HepG2 (cell line): ENCODE measurements around the gene NAV2.

Source experiments
- MYNN ChIP-seq: sonication (generic); formaldehyde crosslinking; IDR thresholded peaks from 2 replicates; pipeline ENCODE4 v1.4.0; 2020; ENCODE audit warnings: mild to moderate bottlenecking, low read depth, missing genetic modification reagents
- NR1H2 ChIP-seq: sonication (generic); formaldehyde crosslinking; IDR thresholded peaks from 2 replicates; pipeline ENCODE4 v1.8.1; 2022; ENCODE audit warnings: low read depth, missing genetic modification reagents, borderline replicate concordance
- RAD21 ChIP-seq: fragments of 450-650 bp; formaldehyde crosslinking; IDR thresholded peaks from 2 replicates; pipeline ENCODE4 v1.5.0; 2020; ENCODE audit warnings: mild to moderate bottlenecking
- RELA ChIP-seq: sonication (generic); formaldehyde crosslinking; IDR thresholded peaks from 2 replicates; pipeline ENCODE4 v1.4.0; 2020; ENCODE audit warnings: missing genetic modification reagents
- SNRNP70 ChIP-seq: fragments of 200-400 bp; formaldehyde crosslinking; IDR thresholded peaks from 2 replicates; pipeline ENCODE4 v1.6.1; 2017; ENCODE audit warnings: mild to moderate bottlenecking, low read depth, low read length, moderate library complexity
- TAF1 ChIP-seq: sonication (generic); formaldehyde crosslinking; IDR thresholded peaks from 2 replicates; pipeline ENCODE4 v1.4.0; 2020; ENCODE audit warnings: missing genetic modification reagents
- TGIF2 ChIP-seq: IDR thresholded peaks from 2 replicates; pipeline ENCODE4 v1.6.1; 2016; ENCODE audit warnings: control low read depth, missing compliant biosample characterization
- ZBTB7A ChIP-seq: sonication (generic); formaldehyde crosslinking; IDR thresholded peaks from 2 replicates; pipeline ENCODE4 v1.8.0; 2022; ENCODE audit warnings: mild to moderate bottlenecking, missing genetic modification reagents
- ZNF83 ChIP-seq: sonication (generic); formaldehyde crosslinking; IDR thresholded peaks from 2 replicates; pipeline ENCODE4 v1.4.0; 2020; ENCODE audit warnings: missing genetic modification reagents, mild to moderate bottlenecking, borderline replicate concordance
- TF ChIP-seq, protein P1 (sequence below): sonication (generic); formaldehyde crosslinking; IDR thresholded peaks from 2 replicates; pipeline ENCODE4 v1.5.0; 2020; ENCODE audit warnings: mild to moderate bottlenecking, missing genetic modification reagents, moderate library complexity
- TF ChIP-seq, protein P2 (sequence below): conservative IDR thresholded peaks from 2 replicates; pipeline ENCODE4 v1.6.1; 2018; ENCODE audit warnings: missing genetic modification reagents
- TF ChIP-seq, protein P3 (sequence below): sonication (generic); formaldehyde crosslinking; IDR thresholded peaks from 2 replicates; pipeline ENCODE4 v1.5.1; 2020; ENCODE audit warnings: missing genetic modification reagents, mild to moderate bottlenecking, borderline replicate concordance
- TF ChIP-seq, protein P4 (sequence below), 2 experiments: sonication (generic) in 1 of 2; formaldehyde crosslinking in 1 of 2; IDR thresholded peaks; 2 replicates each; pipeline versions ENCODE4 v1.5.1 to v1.6.1; 2011 to 2020; ENCODE audit warnings: borderline replicate concordance in 1 of 2, low read depth in 1 of 2, low read length in 1 of 2, mild to moderate bottlenecking in 1 of 2, missing genetic modification reagents in 1 of 2, moderate library complexity in 1 of 2
- TF ChIP-seq, protein P5 (sequence below): IDR thresholded peaks from 2 replicates; pipeline ENCODE4 v1.6.1; 2016; ENCODE audit warnings: missing compliant biosample characterization, missing genetic modification reagents, borderline replicate concordance

DNA sequence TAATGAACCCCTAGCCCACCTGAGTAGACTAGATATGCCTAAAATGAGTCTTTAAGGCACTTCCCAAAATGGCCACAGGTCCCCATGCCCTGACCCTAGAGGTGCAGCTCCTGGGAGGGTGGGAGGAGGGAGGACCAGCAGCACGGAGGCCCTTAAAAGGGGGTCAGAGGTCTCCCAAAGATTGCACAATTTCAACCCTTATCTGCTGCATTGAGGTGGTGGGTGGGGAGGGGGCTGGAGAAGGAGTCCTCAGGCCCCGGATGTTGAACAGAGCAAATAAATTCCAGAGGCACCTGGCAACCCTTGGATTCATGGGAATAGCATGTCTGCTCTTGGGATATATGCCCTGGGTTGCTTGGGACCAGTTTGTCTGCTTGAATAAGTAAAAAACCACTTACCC is 57.6 kb downstream of the NAV2 start:
- TF ChIP-seq, protein P1, sequence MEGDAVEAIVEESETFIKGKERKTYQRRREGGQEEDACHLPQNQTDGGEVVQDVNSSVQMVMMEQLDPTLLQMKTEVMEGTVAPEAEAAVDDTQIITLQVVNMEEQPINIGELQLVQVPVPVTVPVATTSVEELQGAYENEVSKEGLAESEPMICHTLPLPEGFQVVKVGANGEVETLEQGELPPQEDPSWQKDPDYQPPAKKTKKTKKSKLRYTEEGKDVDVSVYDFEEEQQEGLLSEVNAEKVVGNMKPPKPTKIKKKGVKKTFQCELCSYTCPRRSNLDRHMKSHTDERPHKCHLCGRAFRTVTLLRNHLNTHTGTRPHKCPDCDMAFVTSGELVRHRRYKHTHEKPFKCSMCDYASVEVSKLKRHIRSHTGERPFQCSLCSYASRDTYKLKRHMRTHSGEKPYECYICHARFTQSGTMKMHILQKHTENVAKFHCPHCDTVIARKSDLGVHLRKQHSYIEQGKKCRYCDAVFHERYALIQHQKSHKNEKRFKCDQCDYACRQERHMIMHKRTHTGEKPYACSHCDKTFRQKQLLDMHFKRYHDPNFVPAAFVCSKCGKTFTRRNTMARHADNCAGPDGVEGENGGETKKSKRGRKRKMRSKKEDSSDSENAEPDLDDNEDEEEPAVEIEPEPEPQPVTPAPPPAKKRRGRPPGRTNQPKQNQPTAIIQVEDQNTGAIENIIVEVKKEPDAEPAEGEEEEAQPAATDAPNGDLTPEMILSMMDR: no peak
- TF ChIP-seq MYNN (CRISPR knock-in tag) (no peak), RELA (CRISPR knock-in tag) (no peak), NR1H2 (CRISPR knock-in tag) (no peak), RAD21 (CRISPR knock-in tag) (no peak), TGIF2 (CRISPR knock-in tag) (no peak), ZNF83 (CRISPR knock-in tag) (no peak), ZBTB7A (CRISPR knock-in tag) (no peak), TAF1 (CRISPR knock-in tag) (no peak), SNRNP70 (no peak)
- TF ChIP-seq, protein P2, sequence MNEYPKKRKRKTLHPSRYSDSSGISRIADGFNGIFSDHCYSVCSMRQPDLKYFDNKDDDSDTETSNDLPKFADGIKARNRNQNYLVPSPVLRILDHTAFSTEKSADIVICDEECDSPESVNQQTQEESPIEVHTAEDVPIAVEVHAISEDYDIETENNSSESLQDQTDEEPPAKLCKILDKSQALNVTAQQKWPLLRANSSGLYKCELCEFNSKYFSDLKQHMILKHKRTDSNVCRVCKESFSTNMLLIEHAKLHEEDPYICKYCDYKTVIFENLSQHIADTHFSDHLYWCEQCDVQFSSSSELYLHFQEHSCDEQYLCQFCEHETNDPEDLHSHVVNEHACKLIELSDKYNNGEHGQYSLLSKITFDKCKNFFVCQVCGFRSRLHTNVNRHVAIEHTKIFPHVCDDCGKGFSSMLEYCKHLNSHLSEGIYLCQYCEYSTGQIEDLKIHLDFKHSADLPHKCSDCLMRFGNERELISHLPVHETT: no peak
- TF ChIP-seq, protein P3, sequence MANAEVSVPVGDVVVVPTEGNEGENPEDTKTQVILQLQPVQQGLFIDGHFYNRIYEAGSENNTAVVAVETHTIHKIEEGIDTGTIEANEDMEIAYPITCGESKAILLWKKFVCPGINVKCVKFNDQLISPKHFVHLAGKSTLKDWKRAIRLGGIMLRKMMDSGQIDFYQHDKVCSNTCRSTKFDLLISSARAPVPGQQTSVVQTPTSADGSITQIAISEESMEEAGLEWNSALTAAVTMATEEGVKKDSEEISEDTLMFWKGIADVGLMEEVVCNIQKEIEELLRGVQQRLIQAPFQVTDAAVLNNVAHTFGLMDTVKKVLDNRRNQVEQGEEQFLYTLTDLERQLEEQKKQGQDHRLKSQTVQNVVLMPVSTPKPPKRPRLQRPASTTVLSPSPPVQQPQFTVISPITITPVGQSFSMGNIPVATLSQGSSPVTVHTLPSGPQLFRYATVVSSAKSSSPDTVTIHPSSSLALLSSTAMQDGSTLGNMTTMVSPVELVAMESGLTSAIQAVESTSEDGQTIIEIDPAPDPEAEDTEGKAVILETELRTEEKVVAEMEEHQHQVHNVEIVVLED (CRISPR knock-in tag): no peak
- TF ChIP-seq, protein P4, sequence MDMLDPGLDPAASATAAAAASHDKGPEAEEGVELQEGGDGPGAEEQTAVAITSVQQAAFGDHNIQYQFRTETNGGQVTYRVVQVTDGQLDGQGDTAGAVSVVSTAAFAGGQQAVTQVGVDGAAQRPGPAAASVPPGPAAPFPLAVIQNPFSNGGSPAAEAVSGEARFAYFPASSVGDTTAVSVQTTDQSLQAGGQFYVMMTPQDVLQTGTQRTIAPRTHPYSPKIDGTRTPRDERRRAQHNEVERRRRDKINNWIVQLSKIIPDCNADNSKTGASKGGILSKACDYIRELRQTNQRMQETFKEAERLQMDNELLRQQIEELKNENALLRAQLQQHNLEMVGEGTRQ (IDR thresholded peaks at IDR 0.05; ENCODE audit: low read depth, low read length): no peak
- TF ChIP-seq, protein P4 (CRISPR knock-in tag; IDR thresholded peaks at IDR 0.05; ENCODE audit: borderline replicate concordance): no peak
- TF ChIP-seq, protein P5, sequence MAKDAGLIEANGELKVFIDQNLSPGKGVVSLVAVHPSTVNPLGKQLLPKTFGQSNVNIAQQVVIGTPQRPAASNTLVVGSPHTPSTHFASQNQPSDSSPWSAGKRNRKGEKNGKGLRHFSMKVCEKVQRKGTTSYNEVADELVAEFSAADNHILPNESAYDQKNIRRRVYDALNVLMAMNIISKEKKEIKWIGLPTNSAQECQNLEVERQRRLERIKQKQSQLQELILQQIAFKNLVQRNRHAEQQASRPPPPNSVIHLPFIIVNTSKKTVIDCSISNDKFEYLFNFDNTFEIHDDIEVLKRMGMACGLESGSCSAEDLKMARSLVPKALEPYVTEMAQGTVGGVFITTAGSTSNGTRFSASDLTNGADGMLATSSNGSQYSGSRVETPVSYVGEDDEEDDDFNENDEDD (CRISPR knock-in tag): no peak
